Embryonic facial prominence (tissue), 1 donor: ENCODE data around the gene UCK1.

ENCODE experiments used
- DNase-seq: peaks from one replicate; pipeline ENCODE4 v3.0.0-alpha.2; 2016; ENCODE audit errors: extremely low spot score

Gene UCK1

GRCh38 chr9:131496844-131497405 is 34.1 kb downstream of the UCK1 start:
- DNase-seq = no peak

DNA sequence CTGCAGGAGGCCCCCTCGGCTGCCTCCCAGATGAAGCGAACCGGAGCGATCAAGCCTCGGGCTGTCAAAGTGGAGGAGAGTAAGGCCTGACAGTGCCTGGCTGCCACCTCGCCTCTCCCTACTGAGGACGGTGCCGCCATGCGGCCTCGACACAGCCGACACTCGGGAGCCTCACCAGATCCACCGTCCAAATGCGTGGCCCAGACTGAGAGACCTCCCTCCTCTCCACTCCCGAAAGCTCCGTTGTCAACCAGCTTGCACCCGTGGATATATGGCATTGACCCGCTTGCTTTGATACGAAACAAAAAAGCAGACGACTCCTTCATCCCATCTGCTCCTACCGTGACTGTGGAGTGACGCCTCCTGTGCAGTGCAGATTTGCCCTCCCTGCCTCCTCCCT is 35.3 kb downstream of the UCK1 start:
- no peak for DNase-seq

DNA sequence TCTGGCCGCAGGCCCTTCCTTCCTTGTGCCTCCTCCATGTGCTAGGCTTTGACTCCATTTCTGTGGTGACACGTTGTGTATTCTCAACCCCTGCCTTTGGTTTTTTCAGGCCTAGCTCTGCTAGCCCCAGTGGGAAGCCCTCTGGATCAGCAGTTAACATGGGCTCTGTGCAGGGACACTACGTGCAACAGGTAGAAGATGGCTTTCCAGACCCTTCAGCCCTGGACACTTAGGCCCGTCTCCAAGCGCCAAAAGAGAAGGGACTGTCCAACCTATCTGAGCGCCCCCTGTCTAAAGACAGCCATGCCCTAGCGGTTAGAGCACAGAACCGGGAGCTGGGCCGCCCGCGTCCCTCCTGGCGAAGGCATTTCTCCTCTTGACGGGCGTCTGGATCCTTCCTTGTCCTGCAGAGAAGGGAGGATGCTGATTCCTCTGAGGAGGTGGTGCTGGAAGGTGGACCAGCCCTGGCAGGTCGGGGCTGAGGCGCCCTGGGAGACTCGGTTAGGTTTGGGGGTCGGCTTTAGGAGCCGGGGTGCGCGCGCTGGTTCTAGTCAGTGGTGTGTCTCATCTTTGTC is 36.7 kb downstream of the UCK1 start:
- no peak for DNase-seq

DNA sequence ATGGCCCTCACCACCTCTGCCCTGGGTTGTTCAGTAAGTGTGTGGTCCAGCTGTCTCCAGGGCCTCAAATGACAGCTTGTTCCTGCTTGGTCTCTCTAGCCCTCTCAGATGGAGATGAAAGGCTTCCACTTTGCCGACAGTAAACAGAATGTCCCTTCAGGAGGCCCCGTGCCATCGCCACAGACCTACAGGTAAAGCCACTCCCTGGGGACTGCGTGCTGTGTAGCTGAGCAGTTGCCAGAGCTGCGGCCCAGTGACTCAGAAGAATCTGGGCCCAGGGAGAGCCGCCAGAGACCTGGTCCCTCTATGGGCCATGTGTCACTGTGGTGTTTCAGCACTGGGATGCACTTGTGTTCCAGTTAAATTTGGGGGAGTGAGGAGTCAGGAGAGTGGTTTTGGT is 39.0 kb downstream of the UCK1 start:
- DNase-seq = no peak

GRCh38 chr9:131491001-131491710 is 39.9 kb downstream of the UCK1 start:
- DNase-seq = no peak

- DNase-seq = no peak
These were observed 40.5 kb downstream of the UCK1 start for GRCh38 chr9:131490514-131490913.

GRCh38 chr9:131487621-131488031 is 43.4 kb downstream of the UCK1 start:
- no peak for DNase-seq

- DNase-seq = no peak
These were observed 44.1 kb downstream of the UCK1 start for GRCh38 chr9:131487001-131487400.

DNA sequence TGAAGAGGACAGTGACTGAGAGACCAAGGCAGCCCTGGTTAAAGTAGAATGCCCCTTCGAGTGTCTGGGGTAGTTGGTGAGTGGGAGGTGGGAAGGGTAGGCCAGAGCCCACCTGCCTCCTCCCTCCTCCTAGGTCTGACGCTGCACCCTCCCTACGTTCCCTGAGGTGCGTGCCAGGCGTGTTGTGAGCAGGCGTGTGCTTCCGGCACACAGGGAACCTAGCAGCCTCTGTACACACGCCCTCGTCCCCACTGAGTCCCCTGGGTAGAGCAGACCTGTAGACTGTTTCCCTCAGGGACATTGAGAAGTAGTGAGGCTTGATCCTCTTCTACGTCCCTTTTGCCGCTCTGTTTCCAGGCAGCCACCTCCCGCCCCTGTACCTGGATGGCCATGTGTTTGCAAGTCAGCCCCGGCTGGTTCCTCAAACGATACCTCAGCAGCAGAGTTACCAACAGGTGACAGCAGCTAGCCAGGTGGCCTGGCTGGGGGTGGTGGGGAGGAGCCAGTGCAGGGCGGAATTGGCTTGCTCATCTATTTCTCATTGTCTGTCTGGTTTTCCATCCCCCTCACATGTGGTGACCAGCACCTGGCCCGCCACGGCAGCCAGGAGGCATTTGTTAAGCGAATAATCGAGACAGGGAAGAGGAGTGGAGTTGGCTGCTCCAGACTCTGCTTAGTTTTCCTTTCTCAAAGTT is 45.2 kb downstream of the UCK1 start:
- DNase-seq = no peak

DNA sequence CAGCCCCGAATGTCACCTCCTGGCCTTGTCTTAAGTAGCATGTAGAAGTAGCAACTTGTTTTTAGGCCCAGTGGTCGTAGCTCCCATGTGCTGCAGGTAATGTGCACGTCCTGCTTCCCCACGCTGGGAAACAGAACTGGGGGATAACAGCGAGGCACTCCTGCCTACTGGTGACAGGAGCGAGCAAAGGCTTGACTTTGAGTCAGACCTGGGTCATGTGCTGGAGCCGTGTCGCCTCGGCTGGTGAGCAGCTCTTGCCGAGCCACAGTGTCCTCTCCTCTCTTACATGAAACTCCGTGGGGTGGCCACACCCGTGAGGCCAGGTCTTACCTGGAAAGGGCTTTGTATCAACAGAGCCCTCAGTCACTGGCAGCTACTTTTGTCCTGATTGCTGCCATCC is 45.9 kb downstream of the UCK1 start:
- no peak for DNase-seq

DNA sequence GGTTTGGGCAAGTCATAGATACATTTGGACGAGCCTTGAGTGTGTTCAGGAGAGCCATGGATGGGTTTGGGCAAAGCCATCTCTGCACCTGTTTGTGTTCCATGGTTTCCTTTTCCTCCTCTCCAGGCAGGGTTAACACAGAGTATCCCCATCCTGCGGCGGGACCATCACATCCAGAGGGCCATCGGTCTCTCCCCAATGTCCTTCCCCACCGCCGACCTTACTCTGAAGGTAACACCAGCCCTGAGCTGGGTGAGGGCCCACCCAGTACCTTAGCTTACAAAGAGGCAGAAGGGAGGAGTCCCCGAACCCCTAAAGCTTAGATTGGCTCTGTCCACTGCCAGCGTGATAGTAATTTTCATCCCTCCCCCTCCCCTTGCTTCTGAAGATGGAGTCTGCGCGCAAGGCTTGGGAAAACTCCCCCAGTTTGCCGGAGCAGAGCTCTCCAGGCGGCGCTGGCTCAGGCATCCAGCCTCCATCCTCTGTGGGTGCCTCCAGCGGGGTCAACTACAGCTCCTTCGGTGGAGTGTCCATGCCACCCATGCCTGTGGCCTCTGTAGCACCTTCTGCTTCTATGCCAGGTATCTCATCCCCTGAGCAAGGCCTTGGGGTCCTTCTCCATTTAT is 46.4 kb downstream of the UCK1 start:
- DNase-seq = no peak

- DNase-seq = no peak
These were observed 47.0 kb downstream of the UCK1 start for GRCh38 chr9:131484051-131484445.

- DNase-seq = no peak
These were observed 47.6 kb downstream of the UCK1 start for GRCh38 chr9:131483319-131484050.

GRCh38 chr9:131482343-131483006 is 48.6 kb downstream of the UCK1 start:
- DNase-seq = no peak

- DNase-seq = peak; percentile 38
These were observed 49.4 kb downstream of the UCK1 start for GRCh38 chr9:131481441-131482342.

DNA sequence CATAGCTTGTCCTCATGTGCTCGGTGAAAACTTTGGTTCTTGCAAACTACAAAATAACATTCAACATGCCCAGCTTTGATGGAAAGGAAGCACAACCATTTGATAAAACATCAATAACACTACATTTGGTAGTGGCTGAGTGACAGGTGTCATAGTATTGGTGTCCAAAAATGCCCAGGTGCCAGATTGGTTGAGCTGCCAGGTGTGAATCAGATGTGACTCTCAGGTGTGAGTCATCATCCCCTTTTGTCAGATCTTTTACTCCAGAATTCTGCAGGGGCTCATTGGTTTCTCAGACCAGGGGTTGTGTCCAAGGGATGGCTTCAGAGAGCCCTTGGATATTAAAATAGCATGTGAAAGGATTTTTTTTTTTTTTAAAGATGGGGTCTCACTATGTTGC is 50.8 kb downstream of the UCK1 start:
- no peak for DNase-seq

DNA sequence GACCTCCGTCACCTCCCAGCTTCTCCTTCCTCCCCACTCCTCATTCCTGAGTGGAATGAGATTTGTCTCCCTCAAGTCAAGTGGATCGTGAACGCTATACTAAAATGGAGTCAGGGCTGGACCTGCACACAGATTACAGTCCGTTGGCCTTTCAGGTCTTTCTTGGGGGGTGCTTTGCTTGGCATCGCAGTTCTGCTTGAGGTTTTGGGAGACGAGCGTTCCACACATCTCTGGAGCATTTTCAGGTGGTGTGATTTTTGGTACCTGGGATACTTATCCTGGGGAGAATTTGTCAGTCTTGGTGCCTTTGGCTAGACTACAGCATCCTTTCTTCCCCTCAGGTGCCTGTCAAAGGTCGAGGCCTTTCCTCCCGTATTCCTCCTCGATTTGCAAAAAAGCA is 52.2 kb downstream of the UCK1 start:
- no peak for DNase-seq

DNA sequence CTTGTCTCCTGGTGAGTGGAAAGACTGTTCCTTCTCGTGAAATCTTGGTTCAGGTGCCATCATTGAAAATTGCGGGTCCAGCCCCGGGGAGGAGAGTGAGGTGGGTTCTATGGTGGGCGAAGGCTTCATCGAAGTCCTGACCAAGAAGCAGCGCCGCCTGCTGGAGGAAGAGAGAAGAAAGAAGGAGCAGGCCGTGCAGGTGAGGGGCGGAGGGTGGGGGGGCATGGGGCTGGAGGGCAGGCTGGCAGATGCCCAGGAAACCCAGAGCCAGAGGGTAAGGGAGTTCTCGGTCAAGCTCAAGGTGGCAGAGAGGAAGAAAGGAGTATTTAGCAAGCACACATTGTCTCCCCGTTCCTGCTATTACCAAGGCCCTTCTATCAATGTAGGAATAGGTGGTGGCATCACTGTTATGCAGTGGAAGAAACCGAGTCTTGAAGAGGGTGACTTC is 52.6 kb downstream of the UCK1 start:
- no peak for DNase-seq

DNA sequence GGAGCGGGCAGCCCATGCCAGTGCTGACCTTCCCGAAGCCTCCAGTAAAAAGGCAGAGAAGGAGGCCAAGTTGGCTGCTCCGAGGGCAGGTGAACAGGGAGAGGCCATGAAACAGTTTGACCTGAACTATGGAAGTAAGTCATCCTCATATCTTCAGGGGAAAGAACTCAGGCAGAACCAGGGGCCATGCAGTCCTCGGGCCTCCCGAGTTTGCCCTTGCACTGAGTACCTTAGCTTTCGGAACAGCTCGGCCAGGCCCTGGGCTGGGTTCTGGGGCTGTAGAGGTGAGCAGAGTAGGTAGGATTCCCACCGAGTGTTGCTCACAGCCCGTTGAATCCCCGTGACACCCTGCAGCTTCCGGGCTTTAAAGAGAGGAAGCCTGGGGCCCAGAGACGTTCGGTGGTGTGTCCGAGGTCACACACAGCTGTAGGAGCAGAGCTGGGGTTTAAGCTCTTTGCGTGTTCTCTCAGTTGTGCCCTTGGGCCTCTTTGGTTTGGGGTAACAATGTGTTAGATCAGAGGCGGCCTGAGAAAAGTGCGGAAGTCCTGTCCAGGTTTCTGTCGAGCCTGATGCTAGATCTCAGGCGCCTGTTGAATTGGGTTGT is 53.1 kb downstream of the UCK1 start:
- DNase-seq = no peak

DNA sequence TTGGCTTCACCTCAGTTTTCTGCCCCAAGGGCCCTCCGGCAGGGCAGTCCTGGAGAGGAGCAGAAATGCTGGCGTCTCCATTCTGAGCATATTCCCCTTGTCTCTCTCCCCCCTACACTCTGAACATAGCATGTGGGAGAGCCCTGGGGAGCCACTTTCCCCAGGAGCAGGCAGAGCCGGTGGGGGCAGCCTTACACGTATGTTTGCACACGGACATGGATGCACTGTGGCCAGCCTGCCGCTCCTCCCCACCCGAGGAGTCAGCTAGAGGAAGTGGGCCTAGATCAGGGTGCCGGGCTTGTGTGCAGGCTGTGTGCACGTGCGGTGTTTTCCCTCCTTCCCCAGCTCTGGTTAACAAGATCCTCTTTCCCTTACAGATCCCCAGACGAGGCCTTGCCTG is 53.7 kb downstream of the UCK1 start:
- DNase-seq = no peak
